Measurements from ENCODE around the gene PLK5.
"Not testable (repeated sequence)": the region's sequence is repeated elsewhere in the genome, so short reads cannot be mapped to it uniquely, and the experiment has no call there.

PLK5 gene

GRCh38 chr19:1523412-1524286 lies at the start of gene PLK5:
Gene PLK5 (plus strand): TSS chr19:1524077. CDS start chr19:1526997, 2,920 bp downstream.
- DNase-seq: no peak

- DNase-seq: no peak
Observed at GRCh38 chr19:1474765-1475351, 49.0 kb upstream of the PLK5 start.

GRCh38 chr19:1475751-1476437 lies 48.0 kb upstream of the PLK5 start:
- no peak for DNase-seq

- DNase-seq: not testable (repeated sequence)
Observed at GRCh38 chr19:1477056-1477455, 46.8 kb upstream of the PLK5 start.

- peak; percentile 96 for DNase-seq
Observed at GRCh38 chr19:1478934-1479707, 44.8 kb upstream of the PLK5 start, which contains the start of gene C19orf25. Gene C19orf25 (minus strand): TSS chr19:1479215. CDS start chr19:1478903, 312 bp downstream.

- no peak for DNase-seq
Observed at GRCh38 chr19:1481224-1481892, 42.5 kb upstream of the PLK5 start.

GRCh38 chr19:1481893-1482360 lies 42.0 kb upstream of the PLK5 start:
- DNase-seq: no peak

- no peak for DNase-seq
Observed at GRCh38 chr19:1482361-1483130, 41.3 kb upstream of the PLK5 start.

- DNase-seq: no peak
Observed at GRCh38 chr19:1483131-1483978, 40.5 kb upstream of the PLK5 start.

- DNase-seq: no peak
Observed at GRCh38 chr19:1483979-1484428, 39.9 kb upstream of the PLK5 start.

GRCh38 chr19:1486720-1487575 lies 36.9 kb upstream of the PLK5 start:
- DNase-seq: no peak

- no peak for DNase-seq
Observed at GRCh38 chr19:1487576-1488281, 36.1 kb upstream of the PLK5 start.

GRCh38 chr19:1488282-1488601 lies 35.6 kb upstream of the PLK5 start:
- no peak for DNase-seq

GRCh38 chr19:1489463-1490310 lies 34.2 kb upstream of the PLK5 start:
- no peak for DNase-seq

- peak; percentile 98 for DNase-seq
Observed at GRCh38 chr19:1490311-1491113, 33.4 kb upstream of the PLK5 start, which contains the start of gene PCSK4. Gene PCSK4 (minus strand): TSS chr19:1490350. CDS start chr19:1490346, 4 bp downstream.

GRCh38 chr19:1491114-1491848 lies 32.6 kb upstream of the PLK5 start, which contains the start of gene REEP6:
Gene REEP6 (plus strand): TSS chr19:1491181. CDS start chr19:1491270, 89 bp downstream.
- DNase-seq: no peak

Data from NCI-H345 (cell line).